HT1080 (cell line): ENCODE data around the gene AVPR1B. TPM values are rescaled to one million over a fixed set of nuclear protein-coding genes. Genes with fewer than 3 reads are reported as not detected.

Source experiments
- DNase-seq: peaks from one replicate; pipeline ENCODE4 v3.0.0-alpha.2; 2015; ENCODE audit warnings: low read depth
- polyA plus RNA-seq, 2 experiments: library from polyadenylated mRNA; depleted of rRNA; stranded (reverse); fragments of >200 nt; gene quantifications; 2 replicates each; pipeline ENCODE4 v1.2.3, GENCODE V29; 2015
- total RNA-seq: library from RNA; depleted of rRNA; stranded (reverse); fragments of >200 nt; shearing (Covaris generic); gene quantifications from 2 replicates; pipeline ENCODE4 v1.2.3, GENCODE V29; 2014; rRNA removed

Gene AVPR1B, protein sequence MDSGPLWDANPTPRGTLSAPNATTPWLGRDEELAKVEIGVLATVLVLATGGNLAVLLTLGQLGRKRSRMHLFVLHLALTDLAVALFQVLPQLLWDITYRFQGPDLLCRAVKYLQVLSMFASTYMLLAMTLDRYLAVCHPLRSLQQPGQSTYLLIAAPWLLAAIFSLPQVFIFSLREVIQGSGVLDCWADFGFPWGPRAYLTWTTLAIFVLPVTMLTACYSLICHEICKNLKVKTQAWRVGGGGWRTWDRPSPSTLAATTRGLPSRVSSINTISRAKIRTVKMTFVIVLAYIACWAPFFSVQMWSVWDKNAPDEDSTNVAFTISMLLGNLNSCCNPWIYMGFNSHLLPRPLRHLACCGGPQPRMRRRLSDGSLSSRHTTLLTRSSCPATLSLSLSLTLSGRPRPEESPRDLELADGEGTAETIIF
- total RNA-seq: not detected in 2 replicates
- not detected in 2 replicates for polyA plus RNA-seq (2015; cell fraction: cytosol; rRNA removed)
- not detected in 2 replicates for polyA plus RNA-seq (2015; cell fraction: nucleus; rRNA removed)

DNA sequence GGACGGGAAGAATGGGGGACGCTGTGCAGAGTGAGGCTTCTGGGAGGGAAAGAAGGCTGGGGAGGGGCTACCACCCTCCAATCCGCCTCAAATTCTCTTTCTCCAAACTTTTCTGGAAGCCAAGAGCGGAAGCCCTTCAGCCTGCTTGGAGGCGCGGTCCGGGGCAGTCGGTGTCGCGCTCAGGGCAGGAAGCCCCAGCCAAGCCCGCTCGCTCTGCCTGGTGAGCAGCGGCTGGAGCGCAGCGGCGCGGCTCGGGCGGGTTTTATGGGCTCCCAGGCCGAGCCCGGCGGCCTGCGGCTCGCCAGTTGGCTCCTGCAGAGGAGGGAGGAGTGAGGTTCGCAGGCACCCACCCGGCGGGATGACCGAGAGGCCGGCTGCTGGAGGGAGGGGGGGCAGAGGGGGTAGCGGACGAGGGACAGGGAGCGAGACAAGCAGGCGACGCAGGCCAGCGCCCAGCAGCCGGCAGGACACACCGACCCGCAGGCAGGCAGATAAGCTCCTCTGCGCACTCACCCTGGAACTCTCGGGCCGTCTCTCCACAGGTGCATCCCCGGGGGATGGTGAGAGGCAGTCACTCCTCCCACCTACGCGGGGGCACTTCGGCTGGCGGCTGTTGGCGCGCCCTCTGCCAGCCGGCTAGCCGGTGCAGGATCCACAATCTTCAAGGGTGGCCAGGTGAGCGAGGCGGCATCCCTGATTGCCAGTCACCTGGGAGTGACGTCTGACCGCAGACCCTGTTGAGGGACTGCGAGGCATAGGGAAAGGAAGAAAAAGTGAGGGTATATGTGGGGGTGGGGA is at the start of gene AVPR1B:
AVPR1B (minus strand) TSS at position 238 of the 798 bp plus-strand sequence. CDS start 498 bp downstream, outside the sequence.
- DNase-seq: no peak

DNA sequence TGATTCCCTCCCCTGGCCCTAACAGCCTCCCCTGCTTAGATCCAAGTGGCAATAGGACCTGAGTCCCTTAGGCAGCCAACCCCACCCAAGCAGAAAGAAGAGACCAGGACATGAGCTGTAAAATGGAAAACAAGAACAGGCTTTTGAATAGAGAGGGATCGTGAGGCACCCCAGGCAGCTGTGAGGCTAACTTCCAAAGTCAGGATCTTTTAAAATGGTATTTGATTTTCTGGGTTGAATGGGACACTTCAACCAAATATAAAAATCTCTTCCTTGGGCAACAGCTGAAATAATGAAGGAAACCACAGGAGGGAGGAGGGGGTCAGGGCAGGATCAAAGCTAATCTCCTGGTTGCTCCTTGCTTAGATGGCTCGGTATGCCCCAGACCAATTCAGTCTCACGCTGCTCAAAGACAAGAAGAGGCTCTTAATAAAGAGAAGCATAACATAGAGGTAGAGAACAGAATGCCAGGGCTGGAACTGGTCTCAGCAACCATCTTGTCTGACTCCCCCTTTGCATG is 28.6 kb upstream of the AVPR1B start:
- no peak for DNase-seq

DNA sequence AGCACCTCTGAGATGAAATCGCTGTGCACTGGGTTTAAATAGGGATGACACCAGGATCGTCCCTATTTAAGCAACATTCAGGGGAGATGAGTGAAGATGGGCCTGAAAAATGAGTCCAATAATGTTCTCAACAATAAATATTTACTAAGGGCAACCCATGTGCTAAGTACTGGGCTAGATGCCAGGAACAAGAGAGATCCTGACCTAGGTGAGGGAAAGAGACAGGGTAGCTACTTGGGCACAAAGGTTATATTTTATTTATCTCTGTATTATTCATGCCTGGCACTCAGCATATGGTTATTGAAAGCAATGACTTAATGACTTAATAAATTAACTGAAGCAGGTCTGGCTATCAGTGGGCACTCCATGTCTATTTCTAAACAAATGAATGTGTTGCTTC is 27.4 kb upstream of the AVPR1B start:
- no peak for DNase-seq

DNA sequence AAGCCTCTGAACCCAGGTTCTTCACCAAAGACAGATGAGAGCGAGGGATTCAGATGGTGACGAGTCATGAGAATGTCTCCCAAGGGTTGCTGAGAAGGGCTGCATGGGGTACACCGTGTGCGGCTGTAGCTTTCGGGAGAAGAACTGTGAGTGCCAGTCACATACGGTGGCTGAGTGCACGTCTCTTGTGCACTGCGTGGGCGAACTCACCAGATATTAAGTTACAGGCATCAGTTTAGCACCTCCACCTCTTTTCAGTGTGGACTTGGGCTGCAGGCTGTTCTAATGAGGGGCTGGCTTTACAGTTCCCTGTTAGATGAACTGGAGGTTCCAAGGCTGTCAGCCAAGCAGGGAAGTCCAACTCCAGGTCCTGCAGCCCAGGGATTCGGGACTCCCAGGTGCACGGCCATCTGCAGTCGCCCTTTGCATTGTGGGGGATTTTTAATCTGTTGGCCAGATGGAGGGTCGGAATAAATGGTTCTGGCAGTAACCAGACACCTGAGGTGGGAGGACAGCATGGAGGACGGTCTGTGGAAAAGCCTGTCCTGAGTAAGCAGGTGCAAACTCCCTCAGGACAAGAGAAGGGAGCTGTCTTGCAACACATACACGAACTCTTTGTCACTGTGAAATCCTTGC is 26.5 kb upstream of the AVPR1B start:
- DNase-seq: no peak

DNA sequence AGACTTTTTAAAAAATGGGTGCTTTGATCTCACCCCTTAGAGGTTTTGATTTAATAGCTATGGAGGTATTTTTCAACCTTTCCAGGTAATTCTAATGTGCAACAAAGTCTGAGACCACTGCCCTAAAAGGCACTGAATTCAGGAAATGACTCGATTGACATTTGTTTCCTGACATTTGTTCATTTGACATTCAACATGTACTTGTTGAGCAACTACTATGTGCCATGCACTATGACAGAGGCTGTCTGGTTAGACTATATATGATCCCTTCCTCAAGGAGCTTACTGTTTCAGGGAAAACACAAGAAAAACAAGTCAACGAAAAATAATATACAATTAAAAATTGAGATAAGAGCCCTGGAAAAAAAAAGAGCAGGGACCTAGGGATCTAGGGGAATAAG is 25.6 kb upstream of the AVPR1B start:
- DNase-seq: no peak

GRCh38 chr1:206142011-206142410 is 24.8 kb upstream of the AVPR1B start:
- DNase-seq: no peak

DNA sequence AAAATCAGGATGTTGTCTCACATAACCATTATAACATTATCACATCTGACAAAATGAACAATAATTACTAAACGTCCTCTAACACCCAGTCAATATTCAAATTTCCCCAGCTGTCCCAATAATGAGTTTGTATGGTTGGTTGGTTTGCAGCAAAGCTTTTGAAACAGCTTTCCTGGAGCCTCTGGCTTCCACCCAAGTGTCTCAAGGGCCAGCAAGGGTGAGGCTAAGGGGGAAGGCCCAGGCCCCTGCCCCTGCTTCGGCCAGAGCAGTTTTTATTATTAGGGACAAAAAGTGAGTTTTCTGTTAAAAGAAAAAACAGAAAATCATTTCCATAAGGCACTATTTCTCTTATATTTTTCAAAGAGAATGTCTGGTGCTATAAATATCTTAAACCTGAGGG is 19.1 kb upstream of the AVPR1B start:
- no peak for DNase-seq

DNA sequence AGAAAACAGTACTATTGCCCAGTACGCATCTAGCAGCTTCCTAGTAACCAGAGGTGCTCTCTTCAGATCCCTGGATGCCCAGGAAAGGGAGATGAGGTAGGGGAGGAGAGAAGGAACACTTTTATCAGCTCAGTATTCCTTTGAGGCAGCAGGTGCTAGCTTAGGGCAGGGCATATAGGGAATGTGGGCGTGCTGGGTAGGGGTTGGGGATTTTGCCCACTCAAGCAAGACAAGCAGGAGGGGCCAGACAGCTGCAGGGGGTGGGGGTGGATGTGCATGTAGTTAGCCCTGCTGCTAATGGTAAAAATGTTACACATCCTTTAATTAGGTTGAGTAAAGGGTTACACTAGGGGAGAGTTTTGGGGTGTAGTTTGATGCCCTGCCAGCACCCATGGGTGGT is 18.1 kb upstream of the AVPR1B start:
- no peak for DNase-seq

- no peak for DNase-seq
Observed at GRCh38 chr1:206133751-206134415, 16.7 kb upstream of the AVPR1B start.

DNA sequence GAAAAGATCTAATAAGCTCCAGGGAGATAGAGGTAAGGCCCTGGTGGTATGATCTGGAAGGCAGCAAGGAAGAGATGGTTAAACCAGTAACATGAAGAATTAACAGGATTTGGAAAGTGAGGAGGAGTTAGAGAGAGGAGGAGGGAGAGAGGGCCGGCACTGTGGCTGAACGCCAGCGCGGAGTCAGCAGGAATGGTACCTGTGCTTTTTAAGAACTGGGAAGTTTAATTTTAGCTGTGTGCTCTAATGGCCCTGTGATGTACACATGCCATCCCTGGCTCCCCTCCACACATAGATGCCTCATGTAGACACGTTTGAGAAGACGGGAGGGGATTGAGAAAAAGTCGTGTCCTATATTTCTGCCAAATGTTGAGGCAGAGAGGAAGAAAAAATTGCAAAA is 13.8 kb upstream of the AVPR1B start:
- no peak for DNase-seq

DNA sequence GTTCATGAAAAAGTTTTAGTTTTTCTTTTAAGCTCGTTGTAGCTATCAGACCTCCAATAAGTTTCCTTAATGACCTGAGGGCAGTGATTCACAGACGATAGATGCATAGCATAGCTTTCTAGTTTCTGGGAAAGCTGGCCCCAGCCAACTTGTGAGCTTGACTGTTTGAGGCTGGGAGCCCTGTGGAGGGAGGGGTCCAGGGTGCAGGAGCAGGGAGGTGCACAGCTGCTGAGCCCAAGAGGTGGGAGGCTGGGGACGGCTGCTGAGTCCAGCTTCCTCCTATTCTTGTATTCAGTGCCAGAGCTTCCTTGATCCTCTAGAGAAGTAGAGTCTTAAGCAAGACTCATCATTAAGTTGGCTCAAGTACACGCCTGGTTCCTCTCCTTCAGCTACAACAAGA is 11.0 kb upstream of the AVPR1B start:
- DNase-seq: no peak

- DNase-seq: no peak
Observed at GRCh38 chr1:206127336-206127735, 10.1 kb upstream of the AVPR1B start.

GRCh38 chr1:206125346-206125745 is 8.2 kb upstream of the AVPR1B start:
- no peak for DNase-seq

DNA sequence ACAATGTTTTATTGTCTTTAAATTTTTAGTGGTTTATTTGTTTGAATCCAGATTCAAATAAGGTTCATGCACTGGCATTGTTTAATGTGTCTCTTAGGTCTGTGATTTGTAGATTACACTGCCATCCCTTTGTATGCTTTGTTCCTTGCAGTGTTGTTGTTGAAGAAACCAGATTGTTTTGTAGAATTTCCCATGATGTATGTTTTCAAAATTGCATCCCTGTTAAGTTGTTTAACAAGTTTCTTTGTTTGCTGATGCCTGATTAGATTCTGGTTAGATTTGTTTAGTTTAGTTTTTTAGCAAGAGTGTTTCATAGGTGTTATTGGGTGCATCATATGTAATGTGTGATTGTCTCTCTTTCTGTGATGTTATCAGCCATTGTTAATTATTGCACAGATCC is 5.5 kb upstream of the AVPR1B start:
- no peak for DNase-seq

DNA sequence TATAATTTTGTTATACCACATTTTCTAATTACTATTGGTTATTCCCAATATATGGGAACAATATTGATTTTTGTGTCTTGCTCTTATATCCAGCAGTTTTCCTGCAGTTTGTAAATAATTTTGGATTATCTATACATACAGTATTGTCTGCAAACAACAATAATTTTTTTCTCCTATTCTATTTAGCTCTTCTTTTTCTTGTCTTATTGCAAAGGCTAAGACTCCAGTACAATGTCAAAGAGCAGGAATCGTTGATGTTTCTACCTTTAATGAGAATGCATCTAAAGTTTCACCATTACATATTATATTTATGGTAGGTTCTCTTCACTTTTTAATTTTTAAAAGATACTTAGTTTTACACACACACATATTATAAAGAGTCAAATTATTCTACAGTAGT is 4.1 kb upstream of the AVPR1B start:
- no peak for DNase-seq

DNA sequence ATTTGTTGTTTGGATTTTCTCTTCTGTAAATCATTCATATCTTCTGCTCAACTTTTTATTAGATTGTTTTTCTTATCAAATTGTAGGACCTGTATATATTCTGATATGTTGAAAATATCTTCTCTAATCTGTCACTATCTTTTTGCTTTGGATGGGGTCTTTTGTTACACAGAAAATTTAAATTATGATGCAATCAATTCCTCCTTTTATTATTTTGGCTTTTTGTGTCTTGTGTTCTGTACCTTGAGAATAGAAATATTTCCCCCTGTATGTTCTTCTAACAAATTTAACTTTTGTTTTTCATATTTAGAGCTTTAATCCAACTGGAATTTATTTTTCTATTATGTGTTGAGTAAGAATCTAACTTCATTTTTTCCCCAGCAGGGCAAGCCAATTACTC is 3.2 kb upstream of the AVPR1B start:
- no peak for DNase-seq

DNA sequence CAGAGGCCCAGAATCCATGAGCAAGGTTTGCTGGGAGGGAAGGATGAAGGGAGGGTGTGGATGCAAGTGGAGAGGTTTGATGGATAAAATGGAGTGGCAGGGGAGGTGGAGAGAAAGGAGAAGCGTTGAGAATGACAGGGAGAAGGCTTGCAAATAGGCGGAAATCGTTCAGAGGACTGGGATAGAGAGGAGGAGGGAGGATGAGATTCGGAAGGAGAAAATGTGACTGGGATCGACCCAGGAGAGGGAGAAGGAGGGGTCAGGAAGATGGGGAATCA is 376 bp downstream of the AVPR1B start:
- DNase-seq: no peak

GRCh38 chr1:206116191-206116872 is 856 bp downstream of the AVPR1B start:
- no peak for DNase-seq

- no peak for DNase-seq
Observed at GRCh38 chr1:206115791-206116190, 1.4 kb downstream of the AVPR1B start.

DNA sequence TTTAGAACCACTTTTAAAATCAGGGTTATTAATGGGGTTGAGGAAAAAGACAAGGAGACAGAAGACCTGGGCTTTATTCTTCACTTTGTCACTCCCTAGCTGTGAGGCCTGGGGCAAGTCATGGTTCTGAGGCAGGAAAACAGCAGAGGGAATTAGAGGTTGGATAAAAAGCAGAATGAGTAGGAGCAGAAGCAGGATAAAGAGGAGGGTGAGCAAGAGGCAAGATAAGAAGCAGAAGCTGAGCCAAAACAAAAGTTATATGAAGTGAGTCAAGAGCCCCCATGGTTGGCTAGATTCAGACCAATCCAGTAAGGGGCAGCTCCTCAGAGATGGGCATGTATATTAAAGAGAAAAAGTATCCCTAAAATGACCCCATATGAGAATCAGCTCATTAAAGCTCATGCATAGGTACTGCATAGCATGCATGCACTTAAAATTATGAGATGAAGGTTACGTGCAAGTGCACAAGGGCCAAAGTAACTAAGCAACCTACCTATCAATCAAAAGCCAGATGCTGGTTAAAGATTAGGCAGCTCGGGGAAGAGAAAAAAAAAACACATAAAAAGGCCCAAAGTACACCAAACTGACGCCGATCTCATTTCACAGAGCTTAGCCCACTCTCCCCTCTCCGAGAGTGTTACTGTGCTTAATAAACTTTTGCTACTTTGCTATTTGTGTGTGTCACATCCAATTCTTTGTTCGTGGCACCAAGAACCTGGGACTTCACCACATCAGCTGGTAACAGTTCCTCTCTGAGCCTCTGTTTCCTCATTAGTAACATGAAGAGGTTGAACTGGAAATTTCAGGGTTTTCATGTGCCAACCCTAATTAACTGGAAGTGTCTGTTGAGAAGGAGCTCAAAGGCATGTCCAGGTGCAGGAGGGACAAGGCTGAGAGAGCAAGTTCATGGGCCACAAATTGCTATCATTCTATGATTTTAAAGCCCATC is 2.2 kb downstream of the AVPR1B start:
- DNase-seq: no peak
